ENCODE data around the gene KLHL36. TPM values are rescaled to one million over a fixed set of nuclear protein-coding genes. Genes with fewer than 3 reads are reported as not detected.
A peak's percentile ranks its signal among the peaks of the same experiment; 100 is the strongest.

Gene KLHL36
- total and polyA plus RNA-seq, 7 donors, result 14.4 to 45.9 (median 40.0) TPM

GRCh38 chr16:84678541-84678940, 30.2 kb downstream of the KLHL36 start:
- no peak for DNase-seq
- intact Hi-C loops (cut with DNase I), result no loop called here
- H3K4me1 ChIP-seq, result no peaks in the 10 kb centered on the region
- TF ChIP-seq POLR2AphosphoS5 (IDR thresholded peaks at IDR 0.05), result no peak
- no peak for TF ChIP-seq POLR2A (IDR thresholded peaks at IDR 0.05)
- no peak for TF ChIP-seq EP300 (IDR thresholded peaks at IDR 0.05)
- TF ChIP-seq, protein P1, sequence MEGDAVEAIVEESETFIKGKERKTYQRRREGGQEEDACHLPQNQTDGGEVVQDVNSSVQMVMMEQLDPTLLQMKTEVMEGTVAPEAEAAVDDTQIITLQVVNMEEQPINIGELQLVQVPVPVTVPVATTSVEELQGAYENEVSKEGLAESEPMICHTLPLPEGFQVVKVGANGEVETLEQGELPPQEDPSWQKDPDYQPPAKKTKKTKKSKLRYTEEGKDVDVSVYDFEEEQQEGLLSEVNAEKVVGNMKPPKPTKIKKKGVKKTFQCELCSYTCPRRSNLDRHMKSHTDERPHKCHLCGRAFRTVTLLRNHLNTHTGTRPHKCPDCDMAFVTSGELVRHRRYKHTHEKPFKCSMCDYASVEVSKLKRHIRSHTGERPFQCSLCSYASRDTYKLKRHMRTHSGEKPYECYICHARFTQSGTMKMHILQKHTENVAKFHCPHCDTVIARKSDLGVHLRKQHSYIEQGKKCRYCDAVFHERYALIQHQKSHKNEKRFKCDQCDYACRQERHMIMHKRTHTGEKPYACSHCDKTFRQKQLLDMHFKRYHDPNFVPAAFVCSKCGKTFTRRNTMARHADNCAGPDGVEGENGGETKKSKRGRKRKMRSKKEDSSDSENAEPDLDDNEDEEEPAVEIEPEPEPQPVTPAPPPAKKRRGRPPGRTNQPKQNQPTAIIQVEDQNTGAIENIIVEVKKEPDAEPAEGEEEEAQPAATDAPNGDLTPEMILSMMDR (IDR thresholded peaks at IDR 0.05), result no peak
- no peaks in the 10 kb centered on the region for H3K36me3 ChIP-seq
- H3K4me3 ChIP-seq, result no peak overlapping the region
- 89 to 95% methylated on average over 9 of the region's 9 CpGs for WGBS, 2 donors
- no peak overlapping the region for H3K27ac ChIP-seq
- H3K27me3 ChIP-seq, result no peaks in the 10 kb centered on the region
- H3K9me3 ChIP-seq, result no peaks in the 10 kb centered on the region

- 90% methylated on average over 10 of the region's 10 CpGs for WGBS, 2 donors
- TF ChIP-seq, protein P1 (IDR thresholded peaks at IDR 0.05), result no peak
- TF ChIP-seq EP300 (IDR thresholded peaks at IDR 0.05) (no peak), POLR2A (IDR thresholded peaks at IDR 0.05) (no peak), POLR2AphosphoS5 (IDR thresholded peaks at IDR 0.05) (no peak)
- Histone ChIP-seq H3K4me3 (no peak overlapping the region), H3K4me1 (no peaks in the 10 kb centered on the region), H3K9me3 (no peaks in the 10 kb centered on the region), H3K27me3 (peaks cover 0 to 2% (median 0%) of the 10 kb centered on the region in 3 donors), H3K27ac (no peak overlapping the region), H3K36me3 (no peaks in the 10 kb centered on the region)
- intact Hi-C loops (cut with DNase I), result no loop called here
- peak; percentile 30 for DNase-seq
Observed at GRCh38 chr16:84680165-84680842, 32.0 kb downstream of the KLHL36 start.

DNA sequence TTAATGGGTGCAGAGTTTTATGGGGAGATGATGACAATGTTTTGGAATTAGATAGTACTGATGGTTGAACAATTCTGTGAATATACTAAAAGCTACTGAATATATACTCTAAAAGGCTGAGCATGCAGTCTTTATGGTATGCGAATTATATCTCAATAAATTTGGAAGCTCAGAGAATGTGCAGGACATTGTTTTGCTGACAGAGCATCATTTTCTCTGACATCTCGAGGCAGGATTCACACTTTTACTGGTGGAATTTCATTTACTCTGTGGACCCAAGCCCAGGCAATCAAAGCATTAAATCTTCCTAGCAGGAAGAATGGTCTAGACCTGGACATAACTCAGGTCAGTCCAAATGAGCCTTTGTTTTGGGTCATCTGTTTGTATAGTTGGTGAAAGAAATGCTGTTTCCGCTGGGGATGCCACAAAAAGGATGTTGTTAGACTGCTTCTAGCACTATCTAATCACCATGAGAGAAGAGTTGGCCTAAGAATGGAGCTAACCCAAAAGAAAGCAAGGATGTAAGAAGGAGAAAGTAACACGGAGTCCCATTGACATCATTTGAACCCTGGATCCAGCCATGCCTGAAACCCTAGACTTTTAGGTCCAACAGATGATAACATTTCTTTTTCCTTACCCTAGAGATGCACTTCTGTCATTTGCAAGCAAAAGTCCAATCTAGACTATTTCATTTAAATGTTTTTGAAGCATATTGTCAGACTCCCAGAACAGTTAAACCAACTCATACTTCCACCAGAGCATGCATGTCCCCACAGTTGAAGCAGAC, 32.7 kb downstream of the KLHL36 start:
- H3K4me3 ChIP-seq, result no peak overlapping the region
- WGBS, 2 donors, result 94 to 96% methylated on average over 4 of the region's 4 CpGs
- TF ChIP-seq POLR2AphosphoS5 (IDR thresholded peaks at IDR 0.05) (no peak), POLR2A (IDR thresholded peaks at IDR 0.05) (no peak), EP300 (IDR thresholded peaks at IDR 0.05) (no peak)
- TF ChIP-seq, protein P1 (IDR thresholded peaks at IDR 0.05), result no peak
- H3K27ac ChIP-seq, result no peak overlapping the region
- no peaks in the 10 kb centered on the region for H3K9me3 ChIP-seq
- no peaks in the 10 kb centered on the region for H3K36me3 ChIP-seq
- no peaks in the 10 kb centered on the region for H3K4me1 ChIP-seq
- no peak for DNase-seq
- H3K27me3 ChIP-seq, result peaks cover 0 to 2% (median 0%) of the 10 kb centered on the region in 3 donors
- intact Hi-C loops (cut with DNase I), result no loop called here

GRCh38 chr16:84683691-84684591, 35.6 kb downstream of the KLHL36 start:
- peak; percentile 10 for DNase-seq
- Histone ChIP-seq H3K27ac (no peak overlapping the region), H3K4me3 (no peak overlapping the region), H3K4me1 (no peaks in the 10 kb centered on the region), H3K27me3 (peaks cover 0 to 2% (median 0%) of the 10 kb centered on the region in 3 donors), H3K36me3 (no peaks in the 10 kb centered on the region), H3K9me3 (no peaks in the 10 kb centered on the region)
- TF ChIP-seq POLR2AphosphoS5 (IDR thresholded peaks at IDR 0.05) (no peak), EP300 (IDR thresholded peaks at IDR 0.05) (no peak), POLR2A (IDR thresholded peaks at IDR 0.05) (no peak)
- TF ChIP-seq, protein P1 (IDR thresholded peaks at IDR 0.05), result no peak
- intact Hi-C loops (cut with DNase I), result no loop called here
- WGBS, 2 donors, result 79 to 81% methylated on average over 15 of the region's 15 CpGs

All from sigmoid colon (tissue), 7 donors.